Measurements from ENCODE around the gene DSG1. TPM values are rescaled to one million over a fixed set of nuclear protein-coding genes. Genes with fewer than 3 reads are reported as not detected.

DSG1 gene
- total and polyA plus RNA-seq, 2 of the 13 experiments (the other 11 are each of a cell fraction or from before 2014, with no cell fraction given) = 0.04 TPM; not detected in 1

DNA sequence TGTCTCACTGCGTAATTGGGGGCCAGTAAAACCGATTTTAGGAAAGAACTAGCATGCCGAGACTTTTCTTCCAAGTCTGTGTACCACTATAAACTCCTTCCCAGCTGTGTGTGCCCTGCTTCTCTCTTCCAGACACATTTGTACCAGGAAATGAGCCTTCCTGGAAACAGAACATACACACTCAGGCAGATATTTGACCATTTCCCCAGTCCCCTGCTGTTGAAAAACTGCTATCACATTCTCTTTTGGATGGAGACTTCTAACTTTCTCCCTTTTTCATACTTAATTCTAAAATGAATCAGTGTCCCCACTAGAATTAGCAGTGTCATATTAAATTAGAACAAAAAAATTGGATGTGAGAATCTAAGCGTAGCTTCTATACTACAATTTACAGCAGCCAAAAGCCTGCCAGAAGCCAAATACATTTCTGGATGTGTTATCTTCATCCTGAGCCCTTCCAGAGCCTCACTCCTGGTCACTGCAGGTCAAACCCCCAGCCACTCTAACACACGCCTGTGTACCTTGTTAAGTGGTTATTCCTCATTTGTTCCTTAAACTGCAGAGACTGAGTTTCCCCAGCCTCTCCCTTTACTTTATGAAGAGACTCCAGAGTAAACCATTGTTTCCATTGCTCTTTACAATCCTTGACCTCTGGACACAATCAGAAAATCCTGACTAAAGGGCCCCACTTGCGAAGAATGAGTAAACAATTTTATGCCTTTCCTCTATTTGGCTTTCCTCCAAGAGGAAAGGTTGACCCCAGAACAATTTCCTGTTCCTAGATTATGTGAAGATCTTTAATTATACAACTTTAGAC is 79.0 kb downstream of the DSG1 start (continued):
- TF ChIP-seq ZEB1 (IDR thresholded peaks at IDR 0.05; ENCODE audit: insufficient replicate concordance, low read depth) (no peak), STAT5B (CRISPR knock-in tag; IDR thresholded peaks at IDR 0.05) (no peak), IRX3 (CRISPR knock-in tag; IDR thresholded peaks at IDR 0.05; ENCODE audit: borderline replicate concordance, low read depth) (no peak), AGO2 (optimal IDR thresholded peaks at IDR 0.05; ENCODE audit: low read depth, low read length) (no peak), ZNF451 (CRISPR knock-in tag; IDR thresholded peaks at IDR 0.05) (no peak), ZFP41 (CRISPR knock-in tag; IDR thresholded peaks at IDR 0.05; ENCODE audit: borderline replicate concordance) (no peak), FOXJ3 (CRISPR knock-in tag; IDR thresholded peaks at IDR 0.05; ENCODE audit: borderline replicate concordance) (peak; percentile 88; the same call in 1 of the 2 replicates), CCAR2 (optimal IDR thresholded peaks at IDR 0.05; ENCODE audit: low read depth, low read length) (no peak), ATF1 (CRISPR knock-in tag; IDR thresholded peaks at IDR 0.05) (no peak; the same call in 1 of the 2 replicates), SOX5 (CRISPR knock-in tag; IDR thresholded peaks at IDR 0.05; ENCODE audit: borderline replicate concordance) (peak; percentile 95), MAZ (IDR thresholded peaks at IDR 0.05; ENCODE audit: borderline replicate concordance, low read depth, low read length) (no peak; the same call in 1 of the 2 replicates), MAZ (CRISPR knock-in tag; IDR thresholded peaks at IDR 0.05; ENCODE audit: low read depth) (no peak), ZFX (CRISPR knock-in tag; IDR thresholded peaks at IDR 0.05; ENCODE audit: low read depth) (no peak), JARID2 (CRISPR knock-in tag; IDR thresholded peaks at IDR 0.05; ENCODE audit: insufficient replicate concordance) (no peak), ZNF33B (CRISPR knock-in tag; IDR thresholded peaks at IDR 0.05) (no peak), MYNN (CRISPR knock-in tag; IDR thresholded peaks at IDR 0.05; ENCODE audit: low read depth) (no peak)
- TF ChIP-seq, protein P1, sequence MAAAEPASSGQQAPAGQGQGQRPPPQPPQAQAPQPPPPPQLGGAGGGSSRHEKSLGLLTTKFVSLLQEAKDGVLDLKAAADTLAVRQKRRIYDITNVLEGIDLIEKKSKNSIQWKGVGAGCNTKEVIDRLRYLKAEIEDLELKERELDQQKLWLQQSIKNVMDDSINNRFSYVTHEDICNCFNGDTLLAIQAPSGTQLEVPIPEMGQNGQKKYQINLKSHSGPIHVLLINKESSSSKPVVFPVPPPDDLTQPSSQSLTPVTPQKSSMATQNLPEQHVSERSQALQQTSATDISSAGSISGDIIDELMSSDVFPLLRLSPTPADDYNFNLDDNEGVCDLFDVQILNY (CRISPR knock-in tag; conservative IDR thresholded peaks at IDR 0.05) = no peak
- TF ChIP-seq, protein P2, sequence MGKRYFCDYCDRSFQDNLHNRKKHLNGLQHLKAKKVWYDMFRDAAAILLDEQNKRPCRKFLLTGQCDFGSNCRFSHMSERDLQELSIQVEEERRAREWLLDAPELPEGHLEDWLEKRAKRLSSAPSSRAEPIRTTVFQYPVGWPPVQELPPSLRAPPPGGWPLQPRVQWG (CRISPR knock-in tag; IDR thresholded peaks at IDR 0.05; ENCODE audit: borderline replicate concordance, low read depth) = no peak
- TF ChIP-seq, protein P3, sequence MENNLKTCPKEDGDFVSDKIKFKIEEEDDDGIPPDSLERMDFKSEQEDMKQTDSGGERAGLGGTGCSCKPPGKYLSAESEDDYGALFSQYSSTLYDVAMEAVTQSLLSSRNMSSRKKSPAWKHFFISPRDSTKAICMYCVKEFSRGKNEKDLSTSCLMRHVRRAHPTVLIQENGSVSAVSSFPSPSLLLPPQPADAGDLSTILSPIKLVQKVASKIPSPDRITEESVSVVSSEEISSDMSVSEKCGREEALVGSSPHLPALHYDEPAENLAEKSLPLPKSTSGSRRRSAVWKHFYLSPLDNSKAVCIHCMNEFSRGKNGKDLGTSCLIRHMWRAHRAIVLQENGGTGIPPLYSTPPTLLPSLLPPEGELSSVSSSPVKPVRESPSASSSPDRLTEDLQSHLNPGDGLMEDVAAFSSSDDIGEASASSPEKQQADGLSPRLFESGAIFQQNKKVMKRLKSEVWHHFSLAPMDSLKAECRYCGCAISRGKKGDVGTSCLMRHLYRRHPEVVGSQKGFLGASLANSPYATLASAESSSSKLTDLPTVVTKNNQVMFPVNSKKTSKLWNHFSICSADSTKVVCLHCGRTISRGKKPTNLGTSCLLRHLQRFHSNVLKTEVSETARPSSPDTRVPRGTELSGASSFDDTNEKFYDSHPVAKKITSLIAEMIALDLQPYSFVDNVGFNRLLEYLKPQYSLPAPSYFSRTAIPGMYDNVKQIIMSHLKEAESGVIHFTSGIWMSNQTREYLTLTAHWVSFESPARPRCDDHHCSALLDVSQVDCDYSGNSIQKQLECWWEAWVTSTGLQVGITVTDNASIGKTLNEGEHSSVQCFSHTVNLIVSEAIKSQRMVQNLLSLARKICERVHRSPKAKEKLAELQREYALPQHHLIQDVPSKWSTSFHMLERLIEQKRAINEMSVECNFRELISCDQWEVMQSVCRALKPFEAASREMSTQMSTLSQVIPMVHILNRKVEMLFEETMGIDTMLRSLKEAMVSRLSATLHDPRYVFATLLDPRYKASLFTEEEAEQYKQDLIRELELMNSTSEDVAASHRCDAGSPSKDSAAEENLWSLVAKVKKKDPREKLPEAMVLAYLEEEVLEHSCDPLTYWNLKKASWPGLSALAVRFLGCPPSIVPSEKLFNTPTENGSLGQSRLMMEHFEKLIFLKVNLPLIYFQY (CRISPR knock-in tag; IDR thresholded peaks at IDR 0.05; ENCODE audit: borderline replicate concordance) = no peak; the same call in 1 of the 2 replicates
- TF ChIP-seq, protein P4, sequence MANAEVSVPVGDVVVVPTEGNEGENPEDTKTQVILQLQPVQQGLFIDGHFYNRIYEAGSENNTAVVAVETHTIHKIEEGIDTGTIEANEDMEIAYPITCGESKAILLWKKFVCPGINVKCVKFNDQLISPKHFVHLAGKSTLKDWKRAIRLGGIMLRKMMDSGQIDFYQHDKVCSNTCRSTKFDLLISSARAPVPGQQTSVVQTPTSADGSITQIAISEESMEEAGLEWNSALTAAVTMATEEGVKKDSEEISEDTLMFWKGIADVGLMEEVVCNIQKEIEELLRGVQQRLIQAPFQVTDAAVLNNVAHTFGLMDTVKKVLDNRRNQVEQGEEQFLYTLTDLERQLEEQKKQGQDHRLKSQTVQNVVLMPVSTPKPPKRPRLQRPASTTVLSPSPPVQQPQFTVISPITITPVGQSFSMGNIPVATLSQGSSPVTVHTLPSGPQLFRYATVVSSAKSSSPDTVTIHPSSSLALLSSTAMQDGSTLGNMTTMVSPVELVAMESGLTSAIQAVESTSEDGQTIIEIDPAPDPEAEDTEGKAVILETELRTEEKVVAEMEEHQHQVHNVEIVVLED (CRISPR knock-in tag; IDR thresholded peaks at IDR 0.05; ENCODE audit: borderline replicate concordance) = no peak
- TF ChIP-seq, protein P5, sequence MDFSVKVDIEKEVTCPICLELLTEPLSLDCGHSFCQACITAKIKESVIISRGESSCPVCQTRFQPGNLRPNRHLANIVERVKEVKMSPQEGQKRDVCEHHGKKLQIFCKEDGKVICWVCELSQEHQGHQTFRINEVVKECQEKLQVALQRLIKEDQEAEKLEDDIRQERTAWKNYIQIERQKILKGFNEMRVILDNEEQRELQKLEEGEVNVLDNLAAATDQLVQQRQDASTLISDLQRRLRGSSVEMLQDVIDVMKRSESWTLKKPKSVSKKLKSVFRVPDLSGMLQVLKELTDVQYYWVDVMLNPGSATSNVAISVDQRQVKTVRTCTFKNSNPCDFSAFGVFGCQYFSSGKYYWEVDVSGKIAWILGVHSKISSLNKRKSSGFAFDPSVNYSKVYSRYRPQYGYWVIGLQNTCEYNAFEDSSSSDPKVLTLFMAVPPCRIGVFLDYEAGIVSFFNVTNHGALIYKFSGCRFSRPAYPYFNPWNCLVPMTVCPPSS (IDR thresholded peaks at IDR 0.05) = no peak
